Left colon (tissue), 2 donors: Measurements from ENCODE around the gene TNPO3. TPM values are rescaled to one million over a fixed set of nuclear protein-coding genes. Genes with fewer than 3 reads are reported as not detected.
"Not testable (repeated sequence)": the region's sequence is repeated elsewhere in the genome, so short reads cannot be mapped to it uniquely, and the experiment has no call there.

Experiments
- ATAC-seq: fragments of 200-7000 bp; cut with Tn5 transposase; one replicate; pipeline ENCODE4 v1.9.1; 2020; ENCODE audit warnings: mild to moderate bottlenecking, moderate library complexity
- DNase-seq, 2 donors: peaks; one replicate each; pipeline ENCODE4 v3.0.0-alpha.2; 2020
- intact Hi-C, 2 donors: fragments of 100-400 bp; cut with DNase I in 1 of 2; cut with micrococcal nuclease in 1 of 2; formaldehyde crosslinking; loops; one replicate each; pipeline versions ENCODE4 v1.11.2 to v1.14.0; 2022; cut with DNase I, micrococcal nuclease
- total RNA-seq, 2 donors: library from RNA; stranded (reverse); fragmentation: NEBNext Ultra II Directional; extraction: Animal tissue kit (Norgen Biotek cat#: 25700); gene quantifications; one replicate each; pipeline ENCODE4 v1.2.1, GENCODE V29; 2021
- donor health status: DM: no; HTN: no; CAD: no.
- donor health status: DM: yes; HTN: yes; CAD: no.

Gene TNPO3
- total RNA-seq, 2 donors from 2014 or later, result 35.2 to 36.4 TPM

- DNase-seq (no peak), ATAC-seq (no peak)
- intact Hi-C loops, result no loop called here
Observed at GRCh38 chr7:128945668-128946366, 109.1 kb downstream of the TNPO3 start.

- DNase-seq, result no peak
- ATAC-seq, result no peak
- intact Hi-C loops, result no loop called here
Observed at GRCh38 chr7:128944487-128945236, 110.2 kb downstream of the TNPO3 start.

GRCh38 chr7:128943251-128943650, 111.7 kb downstream of the TNPO3 start:
- ATAC-seq, DNase-seq, intact Hi-C loops: not testable (repeated sequence)

- no peak for DNase-seq
- intact Hi-C loops, result no loop called here
Observed at GRCh38 chr7:128941946-128942526, 112.9 kb downstream of the TNPO3 start.

GRCh38 chr7:128941323-128941890, 113.5 kb downstream of the TNPO3 start:
- intact Hi-C loops, result no loop called here
- DNase-seq, result no peak
- no peak for ATAC-seq

More at GRCh38 chr7:128941946-128942526, 112.9 kb downstream of the TNPO3 start:
- ATAC-seq, result no peak

- peak; percentile 73 to 74 for DNase-seq
- intact Hi-C loops, result no loop called here
- no peak for ATAC-seq
Observed at GRCh38 chr7:128940494-128941322, 114.2 kb downstream of the TNPO3 start.

GRCh38 chr7:128939861-128940410, 115.0 kb downstream of the TNPO3 start:
- intact Hi-C loops, result no loop called here
- no peak for ATAC-seq
- DNase-seq, result no peak

- DNase-seq, result peak; percentile 31 to 49
- intact Hi-C loops, result no loop called here
- ATAC-seq, result no peak
Observed at GRCh38 chr7:128939075-128939860, 115.6 kb downstream of the TNPO3 start.

- intact Hi-C loops, result no loop called here
- ATAC-seq (peak; percentile 44), DNase-seq (peak; percentile 58 to 64)
Observed at GRCh38 chr7:128938544-128939074, 116.3 kb downstream of the TNPO3 start.

- intact Hi-C loops, result no loop called here
- DNase-seq (peak; percentile 85), ATAC-seq (peak; percentile 89)
Observed at GRCh38 chr7:128937647-128938543, 117.0 kb downstream of the TNPO3 start, which contains the start of gene IRF5. Gene IRF5, plus strand, starts transcription at chr7:128937927. Its CDS starts 4,155 bp downstream, at chr7:128942082.

GRCh38 chr7:128937271-128937646, 117.7 kb downstream of the TNPO3 start:
- intact Hi-C loops, result no loop called here
- DNase-seq (no peak), ATAC-seq (no peak)

GRCh38 chr7:128936798-128937197, 118.1 kb downstream of the TNPO3 start:
- intact Hi-C loops, result no loop called here
- ATAC-seq, result no peak
- DNase-seq, result no peak

- ATAC-seq (no peak), DNase-seq (no peak)
- intact Hi-C loops, result no loop called here
Observed at GRCh38 chr7:128935342-128935730, 119.6 kb downstream of the TNPO3 start.

- DNase-seq (no peak), ATAC-seq (no peak)
- intact Hi-C loops, result no loop called here
Observed at GRCh38 chr7:128934361-128935341, 120.3 kb downstream of the TNPO3 start.

GRCh38 chr7:128933180-128933891, 121.6 kb downstream of the TNPO3 start:
- DNase-seq, result peak in 1 of 2 donors; percentile 60
- intact Hi-C loops, result no loop called here
- ATAC-seq, result no peak
